ENCODE measurements around the gene RTP1. TPM values are rescaled to one million over a fixed set of nuclear protein-coding genes. Genes with fewer than 3 reads are reported as not detected.
"Not testable (repeated sequence)": the region's sequence is repeated elsewhere in the genome, so short reads cannot be mapped to it uniquely, and the experiment has no call there.

The RTP1 gene, protein sequence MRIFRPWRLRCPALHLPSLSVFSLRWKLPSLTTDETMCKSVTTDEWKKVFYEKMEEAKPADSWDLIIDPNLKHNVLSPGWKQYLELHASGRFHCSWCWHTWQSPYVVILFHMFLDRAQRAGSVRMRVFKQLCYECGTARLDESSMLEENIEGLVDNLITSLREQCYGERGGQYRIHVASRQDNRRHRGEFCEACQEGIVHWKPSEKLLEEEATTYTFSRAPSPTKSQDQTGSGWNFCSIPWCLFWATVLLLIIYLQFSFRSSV
- total RNA-seq: not detected in 2 replicates

DNA sequence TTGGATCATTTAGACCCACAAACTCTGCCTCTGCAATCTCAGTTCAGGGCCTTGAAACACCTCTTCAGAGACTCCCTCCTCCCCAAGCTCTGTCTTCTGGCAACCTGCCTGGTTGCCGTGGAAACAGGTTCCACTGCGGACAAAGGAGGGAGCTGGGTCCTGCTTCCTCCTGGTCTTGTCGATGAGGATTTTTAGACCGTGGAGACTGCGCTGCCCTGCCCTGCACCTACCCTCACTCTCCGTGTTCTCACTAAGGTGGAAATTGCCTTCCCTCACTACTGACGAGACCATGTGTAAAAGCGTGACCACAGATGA lies at the start of gene RTP1:
Gene RTP1, plus strand, starts transcription at position 152 of the 315 bp plus-strand sequence. Its CDS starts 30 bp downstream, at position 182.
- DNase-seq: no peak
- no peaks in the 10 kb centered on the region for H3K9me3 Mint-ChIP-seq
- no peak within 1 kb of the TSS for H3K27ac Mint-ChIP-seq
- no peaks in the 10 kb centered on the region for H3K4me1 Mint-ChIP-seq
- no peak within 1 kb of the TSS for H3K4me3 Mint-ChIP-seq
- no peaks in the 10 kb centered on the region for H3K36me3 Mint-ChIP-seq (ENCODE audit: low read depth)
- H3K27me3 Mint-ChIP-seq: peaks cover 21% of the 10 kb centered on the region
- intact Hi-C loops (cut with micrococcal nuclease): no loop called here

DNA sequence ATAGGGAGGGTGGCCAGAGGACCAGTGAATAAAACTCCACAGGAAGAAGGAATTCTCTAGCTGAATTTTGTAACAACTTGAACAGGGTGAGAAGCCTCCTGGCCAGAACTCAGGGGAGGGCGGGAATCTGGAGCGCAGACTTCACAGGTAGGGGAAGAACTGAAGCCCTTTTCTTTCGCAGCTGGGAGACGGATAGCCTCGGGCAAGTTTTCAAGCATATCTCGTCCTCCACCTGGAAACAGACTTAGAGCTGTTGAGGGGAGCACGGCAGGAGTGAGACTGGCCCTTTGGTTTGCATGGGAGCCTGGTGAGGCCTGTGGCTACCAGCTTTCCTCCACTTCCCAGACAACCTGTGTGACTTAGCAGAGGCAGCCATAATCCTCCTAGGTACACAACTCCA lies 47.1 kb upstream of the RTP1 start:
- H3K4me1 Mint-ChIP-seq: peaks cover 4% of the 10 kb centered on the region
- intact Hi-C loops (cut with micrococcal nuclease): loop anchor here (1.0 kb wide), 2 partner anchors 37 to 301 kb away; no protein-coding TSS in a partner anchor
- DNase-seq: peak; percentile 57
- peaks cover 8% of the 10 kb centered on the region for H3K36me3 Mint-ChIP-seq (ENCODE audit: low read depth)
- H3K27ac Mint-ChIP-seq: no peak overlapping the region
- H3K27me3 Mint-ChIP-seq: peaks cover 41% of the 10 kb centered on the region
- H3K9me3 Mint-ChIP-seq: peaks cover 14% of the 10 kb centered on the region
- H3K4me3 Mint-ChIP-seq: no peak overlapping the region

DNA sequence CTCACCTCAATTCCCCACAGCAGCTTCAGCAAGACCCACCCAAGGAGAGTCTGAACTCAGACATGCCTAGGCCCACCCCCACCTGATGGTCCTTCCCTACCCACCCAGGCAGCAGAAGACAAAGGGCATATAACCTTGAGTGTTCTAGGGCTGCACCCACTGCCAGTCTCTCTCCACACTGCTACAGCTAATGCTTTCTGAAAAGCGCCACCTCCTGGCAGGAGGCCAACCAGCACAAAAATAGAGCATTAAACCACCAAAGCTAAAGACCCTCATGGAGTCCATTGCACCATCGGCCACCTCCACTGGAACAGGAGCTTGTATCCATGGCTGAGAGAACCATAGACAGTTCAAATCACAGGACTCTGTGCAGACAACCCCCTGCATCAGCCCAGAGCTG lies 46.7 kb upstream of the RTP1 start:
- peaks cover 44% of the 10 kb centered on the region for H3K27me3 Mint-ChIP-seq
- peaks cover 4% of the 10 kb centered on the region for H3K4me1 Mint-ChIP-seq
- H3K36me3 Mint-ChIP-seq (ENCODE audit: low read depth): peaks cover 8% of the 10 kb centered on the region
- intact Hi-C loops (cut with micrococcal nuclease): loop anchor here (1.0 kb wide), 2 partner anchors 37 to 301 kb away; no protein-coding TSS in a partner anchor
- H3K27ac Mint-ChIP-seq: no peak overlapping the region
- peak; percentile 88 for DNase-seq
- H3K4me3 Mint-ChIP-seq: no peak overlapping the region
- H3K9me3 Mint-ChIP-seq: peaks cover 13% of the 10 kb centered on the region

DNA sequence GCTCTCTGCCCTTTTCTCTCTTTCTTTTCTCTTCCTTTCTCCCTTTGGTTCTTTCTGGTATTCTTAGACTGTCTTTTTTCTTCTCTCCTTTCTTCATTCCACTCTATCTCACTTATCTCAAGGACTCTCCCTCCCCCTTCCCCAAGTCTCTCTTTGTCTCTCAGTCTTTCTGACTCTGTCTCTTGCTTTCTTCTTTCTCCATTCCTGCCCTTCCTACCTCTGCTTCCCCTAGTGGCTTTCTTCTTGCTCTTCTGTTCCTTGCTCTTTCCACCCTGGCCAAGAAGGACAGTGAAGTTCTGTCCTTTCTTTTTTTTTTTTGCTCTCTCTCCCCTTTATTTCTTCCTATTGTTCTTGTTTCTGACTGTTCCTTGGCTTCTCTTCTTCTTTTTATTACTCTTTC lies 35.7 kb upstream of the RTP1 start:
- DNase-seq: no peak
- Mint-ChIP-seq H3K27ac (no peak overlapping the region), H3K27me3 (peaks cover 38% of the 10 kb centered on the region), H3K36me3 (ENCODE audit: low read depth) (no peaks in the 10 kb centered on the region), H3K4me1 (peaks cover 4% of the 10 kb centered on the region), H3K9me3 (no peaks in the 10 kb centered on the region), H3K4me3 (no peak overlapping the region)
- intact Hi-C loops (cut with micrococcal nuclease): loop anchor here (10.0 kb wide), 1 partner anchor 227 kb away; the partner anchor contains the start of gene ST6GAL1

DNA sequence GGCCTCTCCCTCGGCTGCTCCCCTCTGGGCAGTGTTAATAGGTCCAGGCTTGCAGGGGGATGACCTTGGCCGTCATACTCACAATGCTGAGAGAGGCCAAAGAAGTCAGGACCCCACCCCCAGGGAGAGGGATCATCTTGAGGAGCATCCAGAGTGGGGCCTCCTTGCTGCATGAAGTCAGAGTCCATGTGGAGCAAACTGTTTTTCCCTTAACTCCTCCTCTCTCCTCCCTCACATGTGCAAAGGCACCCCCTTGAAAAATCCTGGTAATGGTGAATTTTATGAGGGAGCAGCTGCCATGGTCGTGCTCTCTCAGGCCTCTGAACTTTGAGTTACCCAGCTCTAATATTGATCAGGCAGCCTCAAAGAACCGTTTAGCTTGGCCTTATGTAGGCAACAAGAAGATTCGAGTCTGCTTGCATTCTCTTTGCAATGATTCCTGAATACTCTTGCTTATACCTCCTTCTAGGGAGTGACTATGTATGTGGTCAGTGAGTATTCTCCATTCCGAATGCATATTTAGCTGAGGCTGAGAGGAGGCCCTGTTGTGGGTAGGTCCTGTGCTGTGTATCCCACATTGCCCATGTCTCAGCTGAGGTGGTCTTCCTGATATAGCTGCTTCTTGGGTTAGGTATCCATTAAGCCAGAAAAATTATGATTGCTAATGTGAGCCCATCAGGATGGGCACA lies 34.9 kb upstream of the RTP1 start:
- no peaks in the 10 kb centered on the region for H3K9me3 Mint-ChIP-seq
- peaks cover 43% of the 10 kb centered on the region for H3K27me3 Mint-ChIP-seq
- no peak for DNase-seq
- intact Hi-C loops (cut with micrococcal nuclease): loop anchor here (10.0 kb wide), 1 partner anchor 228 kb away; the partner anchor contains the start of gene ST6GAL1
- no peaks in the 10 kb centered on the region for H3K36me3 Mint-ChIP-seq (ENCODE audit: low read depth)
- H3K4me3 Mint-ChIP-seq: no peak overlapping the region
- peaks cover 4% of the 10 kb centered on the region for H3K4me1 Mint-ChIP-seq
- no peak overlapping the region for H3K27ac Mint-ChIP-seq

DNA sequence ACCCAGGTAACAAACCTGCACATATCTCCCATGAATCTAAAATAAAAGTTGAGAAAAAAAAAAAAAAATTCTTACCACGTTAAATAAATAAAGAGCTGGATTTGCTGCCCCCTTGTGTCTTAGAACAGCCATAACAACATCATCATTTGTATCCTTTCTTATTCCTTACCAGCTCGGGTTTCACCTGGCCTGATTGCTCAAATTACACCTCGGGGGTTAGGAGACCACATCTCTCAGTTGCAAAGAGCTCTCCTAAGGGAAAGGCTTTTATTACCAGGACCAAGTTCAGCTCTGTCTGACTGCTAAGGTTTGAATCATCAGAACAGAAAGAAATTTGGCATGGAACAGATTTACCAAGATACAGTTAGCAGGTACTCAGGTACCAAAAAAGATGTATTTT lies 32.1 kb upstream of the RTP1 start:
- H3K4me3 Mint-ChIP-seq: no peak overlapping the region
- no peaks in the 10 kb centered on the region for H3K36me3 Mint-ChIP-seq (ENCODE audit: low read depth)
- H3K4me1 Mint-ChIP-seq: peaks cover 5% of the 10 kb centered on the region
- H3K9me3 Mint-ChIP-seq: no peaks in the 10 kb centered on the region
- intact Hi-C loops (cut with micrococcal nuclease): loop anchor here (1.0 to 10.0 kb wide), 4 partner anchors 26 to 316 kb away; partner anchors contain the start of genes RPL39L and ST6GAL1
- no peak overlapping the region for H3K27ac Mint-ChIP-seq
- DNase-seq: peak; percentile 82
- peaks cover 43% of the 10 kb centered on the region for H3K27me3 Mint-ChIP-seq

DNA sequence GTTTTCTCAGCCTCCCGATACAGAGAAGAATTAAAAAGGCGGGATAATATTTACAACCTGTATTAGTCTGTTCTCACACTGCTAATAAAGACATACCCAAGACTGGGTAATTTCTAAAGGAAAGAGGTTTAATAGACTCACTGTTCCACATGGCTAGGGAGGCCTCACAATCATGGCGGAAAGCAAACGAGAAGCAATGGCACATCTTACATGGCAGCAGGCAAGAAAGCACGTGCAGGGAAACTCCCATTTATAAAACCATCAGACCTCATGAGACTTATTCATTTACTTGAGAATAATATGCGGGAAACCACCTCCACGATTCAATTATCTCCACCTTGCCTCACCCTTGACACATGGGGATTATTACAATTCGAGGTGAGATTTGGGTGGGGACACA lies 30.5 kb upstream of the RTP1 start:
- Mint-ChIP-seq H3K4me3 (no peak overlapping the region), H3K4me1 (peaks cover 2% of the 10 kb centered on the region), H3K27me3 (peaks cover 32% of the 10 kb centered on the region), H3K36me3 (ENCODE audit: low read depth) (no peaks in the 10 kb centered on the region), H3K9me3 (no peaks in the 10 kb centered on the region), H3K27ac (no peak overlapping the region)
- DNase-seq: no peak
- intact Hi-C loops (cut with micrococcal nuclease): loop anchor here (10.0 kb wide), 1 partner anchor 232 kb away; the partner anchor contains the start of gene ST6GAL1

DNA sequence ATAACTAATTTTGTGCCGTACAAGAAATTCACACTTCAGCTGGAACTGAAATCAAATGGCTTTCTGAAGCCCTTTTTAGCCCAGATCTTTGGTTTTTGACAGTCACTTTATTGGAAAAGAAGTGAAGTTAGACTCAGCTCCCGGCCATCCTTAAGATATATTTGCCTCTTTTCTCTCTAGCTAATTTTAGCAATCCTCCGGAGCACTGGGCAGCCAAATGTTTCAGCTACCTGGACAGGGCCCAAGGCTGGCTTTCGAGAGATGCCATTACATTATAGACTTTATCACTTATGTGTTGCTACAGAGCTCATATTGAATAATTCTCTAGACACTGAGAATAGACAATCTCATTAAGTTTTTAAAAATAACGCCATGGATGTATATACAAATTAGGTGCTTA lies 29.5 kb upstream of the RTP1 start:
- no peak overlapping the region for H3K4me3 Mint-ChIP-seq
- peaks cover 32% of the 10 kb centered on the region for H3K27me3 Mint-ChIP-seq
- intact Hi-C loops (cut with micrococcal nuclease): loop anchor here (10.0 kb wide), 1 partner anchor 233 kb away; the partner anchor contains the start of gene ST6GAL1
- no peak for DNase-seq
- H3K27ac Mint-ChIP-seq: no peak overlapping the region
- H3K4me1 Mint-ChIP-seq: peaks cover 2% of the 10 kb centered on the region
- no peaks in the 10 kb centered on the region for H3K36me3 Mint-ChIP-seq (ENCODE audit: low read depth)
- H3K9me3 Mint-ChIP-seq: no peaks in the 10 kb centered on the region

DNA sequence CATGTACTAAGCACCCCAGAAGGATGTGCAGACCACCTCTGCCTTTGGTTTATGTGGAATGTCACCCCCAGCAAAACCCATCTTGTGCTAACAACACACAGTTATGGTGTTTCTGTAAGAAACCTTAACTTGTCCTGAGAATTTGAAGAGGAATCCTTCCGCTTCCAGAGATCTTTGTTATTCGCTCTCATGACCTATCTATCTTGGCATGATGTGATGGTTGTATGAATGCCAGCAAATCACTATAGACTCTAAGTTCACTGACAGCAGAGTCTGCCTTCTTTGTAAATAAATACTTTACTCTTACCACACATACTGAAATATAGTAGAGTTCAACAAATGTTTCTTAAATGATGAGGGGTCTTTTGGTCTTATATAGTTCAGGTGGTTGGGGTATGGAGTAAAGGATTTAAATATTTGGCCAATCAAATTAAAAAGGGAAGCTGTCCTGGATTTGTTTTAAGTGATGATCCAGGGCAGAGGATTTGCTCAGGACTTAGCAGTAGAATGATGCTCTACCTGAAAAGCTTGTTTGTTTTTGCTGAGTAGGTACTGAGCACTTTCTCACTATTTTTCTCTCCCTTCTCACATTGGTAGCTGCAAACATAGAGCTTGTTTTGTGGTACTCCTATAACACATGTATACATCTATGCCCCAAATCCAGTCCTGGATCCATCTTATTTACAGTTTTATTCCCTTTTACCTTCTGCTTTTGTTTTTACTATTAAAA lies 27.9 kb upstream of the RTP1 start:
- Mint-ChIP-seq H3K9me3 (no peaks in the 10 kb centered on the region), H3K27me3 (peaks cover 29% of the 10 kb centered on the region), H3K4me1 (peaks cover 2% of the 10 kb centered on the region), H3K4me3 (no peak overlapping the region), H3K36me3 (ENCODE audit: low read depth) (no peaks in the 10 kb centered on the region), H3K27ac (no peak overlapping the region)
- intact Hi-C loops (cut with micrococcal nuclease): loop anchor here (10.0 kb wide), 1 partner anchor 235 kb away; the partner anchor contains the start of gene ST6GAL1
- DNase-seq: no peak

DNA sequence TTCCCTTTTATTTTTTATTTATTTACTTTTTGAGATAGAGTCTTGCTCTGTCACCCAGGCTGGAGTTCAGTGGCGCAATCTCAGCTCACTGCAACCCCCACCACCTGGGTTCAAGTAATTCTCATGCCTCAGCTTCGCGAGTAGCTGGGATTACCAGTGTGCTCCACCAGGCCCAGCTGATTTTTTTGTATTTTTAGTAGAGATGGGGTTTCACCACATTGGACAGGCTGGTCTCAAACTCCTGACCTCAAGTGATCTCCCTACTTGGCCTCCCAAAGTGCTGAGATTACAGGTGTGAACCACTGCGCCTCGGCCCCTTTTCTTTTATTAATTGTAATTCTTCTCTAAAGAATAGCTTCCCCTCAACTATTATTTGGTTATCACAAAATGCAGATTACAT lies 26.4 kb upstream of the RTP1 start:
- H3K4me3 Mint-ChIP-seq; H3K36me3 Mint-ChIP-seq (ENCODE audit: low read depth); intact Hi-C loops (cut with micrococcal nuclease); H3K9me3 Mint-ChIP-seq; H3K27ac Mint-ChIP-seq; DNase-seq; H3K4me1 Mint-ChIP-seq: not testable (repeated sequence)
- peaks cover 25% of the 10 kb centered on the region for H3K27me3 Mint-ChIP-seq

DNA sequence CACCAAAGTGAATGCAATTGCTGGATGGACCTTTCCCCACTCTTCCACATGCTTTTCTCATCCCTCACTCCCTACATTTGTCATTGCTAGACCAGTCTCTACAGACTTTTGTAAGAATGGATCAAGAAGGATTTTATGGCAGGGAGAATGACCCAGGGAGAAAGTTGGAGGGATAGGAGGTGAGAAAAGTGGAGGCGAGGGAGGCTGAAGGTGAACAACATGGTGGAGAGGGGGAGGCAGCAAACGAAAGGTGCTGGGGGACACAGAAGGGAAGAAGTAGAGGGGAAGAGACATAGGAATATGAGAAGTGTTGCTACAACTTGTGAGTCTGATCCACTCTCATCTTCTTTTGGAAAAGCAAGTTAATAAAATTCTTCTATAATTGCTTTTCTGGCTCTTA lies 24.4 kb upstream of the RTP1 start:
- Mint-ChIP-seq H3K4me3 (no peak overlapping the region), H3K27me3 (peaks cover 11% of the 10 kb centered on the region), H3K9me3 (no peaks in the 10 kb centered on the region), H3K27ac (no peak overlapping the region), H3K4me1 (peaks cover 2% of the 10 kb centered on the region), H3K36me3 (ENCODE audit: low read depth) (no peaks in the 10 kb centered on the region)
- intact Hi-C loops (cut with micrococcal nuclease): no loop called here
- no peak for DNase-seq

DNA sequence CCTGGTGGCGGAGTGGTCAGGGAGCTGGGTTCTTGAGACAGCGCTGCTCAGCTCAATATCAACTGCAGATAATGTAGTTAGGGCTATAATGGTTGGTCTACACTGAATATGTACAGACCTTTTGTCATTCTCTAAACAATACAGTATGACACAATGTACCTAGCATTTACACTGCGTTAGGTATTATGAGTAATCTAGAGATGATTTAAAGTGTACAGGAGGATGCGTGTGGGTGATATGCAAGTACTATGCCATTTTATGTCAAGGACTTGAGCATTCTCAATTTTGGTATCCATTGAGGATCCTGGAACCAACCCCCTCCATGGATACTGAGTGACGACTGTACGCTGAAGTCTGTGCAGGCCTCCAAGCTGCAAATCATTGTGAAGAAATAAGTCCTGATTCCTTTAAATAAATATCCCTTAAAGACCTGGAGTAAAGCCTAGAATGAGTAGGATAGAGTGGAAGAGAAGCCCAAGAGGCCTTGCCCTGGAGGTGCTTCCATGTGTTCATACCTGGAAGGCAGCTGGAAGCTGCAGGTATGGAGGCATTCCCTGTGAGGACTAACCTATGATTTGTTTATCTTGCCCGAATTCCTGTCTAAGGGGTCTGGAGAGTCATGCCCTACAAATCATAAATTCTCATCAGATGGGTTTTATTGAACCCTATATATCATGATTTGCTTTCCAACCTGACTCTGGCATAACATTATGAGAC lies 15.7 kb upstream of the RTP1 start:
- no peak overlapping the region for H3K4me3 Mint-ChIP-seq
- intact Hi-C loops (cut with micrococcal nuclease): no loop called here
- H3K27me3 Mint-ChIP-seq: peaks cover 12% of the 10 kb centered on the region
- no peak overlapping the region for H3K27ac Mint-ChIP-seq
- no peaks in the 10 kb centered on the region for H3K4me1 Mint-ChIP-seq
- no peak for DNase-seq
- H3K36me3 Mint-ChIP-seq (ENCODE audit: low read depth): no peaks in the 10 kb centered on the region
- no peaks in the 10 kb centered on the region for H3K9me3 Mint-ChIP-seq

DNA sequence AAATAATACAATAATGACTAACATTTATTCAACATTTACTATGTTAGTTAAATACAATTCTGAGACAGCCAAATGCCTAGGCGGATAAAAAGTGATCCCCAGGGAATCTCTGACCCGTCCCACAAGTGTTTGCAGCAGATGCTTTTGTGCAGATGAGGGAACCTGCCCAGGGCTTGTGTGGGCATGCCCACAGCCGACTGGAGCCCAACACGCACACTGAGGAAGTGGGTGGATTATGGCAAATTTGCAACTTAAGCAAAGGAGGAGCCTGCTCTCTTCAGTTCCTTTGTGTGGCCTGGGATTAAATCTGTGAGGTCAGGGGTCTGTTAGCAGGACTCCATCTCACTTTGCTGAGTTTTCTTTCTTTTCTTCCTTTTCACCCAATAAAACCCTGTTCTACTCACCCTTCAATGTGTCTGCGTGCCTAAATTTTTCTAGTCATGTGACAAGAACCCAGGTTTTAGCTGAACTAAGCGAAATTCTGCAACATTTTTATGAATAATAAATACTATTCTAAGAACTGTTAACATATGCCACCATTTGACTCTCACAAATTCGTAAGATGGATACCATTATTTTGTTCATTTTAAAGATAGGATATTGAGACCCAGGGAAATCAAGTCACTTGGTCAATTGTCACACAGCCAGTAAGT lies 13.9 kb upstream of the RTP1 start:
- no peaks in the 10 kb centered on the region for H3K36me3 Mint-ChIP-seq (ENCODE audit: low read depth)
- intact Hi-C loops (cut with micrococcal nuclease): no loop called here
- peaks cover 25% of the 10 kb centered on the region for H3K27me3 Mint-ChIP-seq
- peak; percentile 67 for DNase-seq
- H3K4me3 Mint-ChIP-seq: no peak overlapping the region
- H3K27ac Mint-ChIP-seq: no peak overlapping the region
- H3K9me3 Mint-ChIP-seq: peaks cover 6% of the 10 kb centered on the region
- H3K4me1 Mint-ChIP-seq: no peaks in the 10 kb centered on the region

All from activated CD4-positive, alpha-beta T cell treated with anti-CD3 and anti-CD28 coated beads, Interleukin-2, amount 10 ng/mL, durations not matched to agents 24 days and 14 days (primary cell).